GM12873 (cell line): ENCODE results near the gene PLIN5.

Experiments
- CTCF ChIP-seq: IDR thresholded peaks from 2 replicates; pipeline ENCODE4 v1.5.1; 2012; ENCODE audit warnings: low read depth, mild to moderate bottlenecking, moderate library complexity, low read length, control low read depth; ENCODE audit not compliant: insufficient read depth; ENCODE audit errors: missing control alignments

The PLIN5 gene

GRCh38 chr19:4488496-4488895 is 46.5 kb downstream of the PLIN5 start:
- no peak for TF ChIP-seq CTCF

- TF ChIP-seq CTCF, result no peak
Observed at GRCh38 chr19:4487572-4487971, 47.5 kb downstream of the PLIN5 start.

GRCh38 chr19:4483385-4483784 is 51.6 kb downstream of the PLIN5 start:
- no peak for TF ChIP-seq CTCF

- no peak for TF ChIP-seq CTCF
Observed at GRCh38 chr19:4482721-4483364, 52.2 kb downstream of the PLIN5 start.

GRCh38 chr19:4477034-4477801 is 57.8 kb downstream of the PLIN5 start:
- TF ChIP-seq CTCF, result no peak

GRCh38 chr19:4474514-4475022 is 60.5 kb downstream of the PLIN5 start:
- TF ChIP-seq CTCF, result no peak

- no peak for TF ChIP-seq CTCF
Observed at GRCh38 chr19:4473763-4474513, 61.1 kb downstream of the PLIN5 start.
